PC-3 (cell line): ENCODE results near the gene AJM1. TPM values are rescaled to one million over a fixed set of nuclear protein-coding genes. Genes with fewer than 3 reads are reported as not detected.

Source experiments
- ATAC-seq: fragments of 200-7000 bp; cut with Tn5 transposase; 2 replicates; pipeline ENCODE4 v1.9.1; 2020; ENCODE audit warnings: mild to moderate bottlenecking, moderate library complexity
- BruUV-seq: library from RNA; stranded (reverse); fragments of 400-500 nt; replicated peaks from 2 replicates; lab custom pipeline; 2021; lab: Mats Ljungman, UMichigan
- CTCF ChIA-PET: fragments of 300-600 bp; sonication (Branson Sonifier 250); formaldehyde crosslinking; loops from one replicate; lab custom pipeline; 2022; ENCODE audit warnings: antibody characterized with exemption; lab: Charles Lee
- POLR2A ChIA-PET: fragments of 300-600 bp; sonication (Branson Sonifier 250); formaldehyde crosslinking; loops from one replicate; lab custom pipeline; 2022; ENCODE audit warnings: antibody characterized with exemption; ENCODE audit not compliant: unreplicated experiment; lab: Charles Lee
- DNase-seq: peaks from one replicate; pipeline ENCODE4 v3.0.0-alpha.2; 2015
- H2AFZ ChIP-seq: fragments of 300-600 bp; sonication (generic); 2 replicates; pipeline ENCODE4 v1.6.0; 2016; ENCODE audit warnings: antibody characterized with exemption, low read length
- H3F3A ChIP-seq: fragments of 300-600 bp; sonication (generic); one replicate; pipeline ENCODE4 v1.6.0; 2017; ENCODE audit warnings: antibody characterized with exemption, low read length, control low read depth, mild to moderate bottlenecking; ENCODE audit not compliant: unreplicated experiment
- H3K27ac ChIP-seq: fragments of 300-600 bp; sonication (generic); 2 replicates; pipeline ENCODE4 v1.5.1; 2016; ENCODE audit warnings: mild to moderate bottlenecking, low read length
- H3K27me3 ChIP-seq: fragments of 300-600 bp; sonication (generic); 2 replicates; pipeline ENCODE4 v1.6.1; 2016; ENCODE audit warnings: low read length, mixed read lengths
- H3K36me3 ChIP-seq: fragments of 300-600 bp; sonication (generic); 2 replicates; pipeline ENCODE4 v1.6.1; 2016; ENCODE audit warnings: low read depth, mixed run types, low read length, mixed read lengths
- H3K4me1 ChIP-seq: fragments of 300-600 bp; sonication (generic); 2 replicates; pipeline ENCODE4 v1.5.1; 2016; ENCODE audit warnings: low read length; ENCODE audit not compliant: insufficient read depth
- H3K4me2 ChIP-seq: fragments of 300-600 bp; sonication (generic); 2 replicates; pipeline ENCODE4 v1.6.0; 2016; ENCODE audit warnings: low read length
- H3K4me3 ChIP-seq: fragments of 300-600 bp; sonication (generic); 2 replicates; pipeline ENCODE4 v1.5.1; 2016; ENCODE audit warnings: mild to moderate bottlenecking, low read length, mixed read lengths
- H3K79me2 ChIP-seq: fragments of 300-600 bp; sonication (generic); 2 replicates; pipeline ENCODE4 v1.6.1; 2017; ENCODE audit warnings: low read length, mixed read lengths
- H3K9ac ChIP-seq: fragments of 300-600 bp; sonication (generic); 2 replicates; pipeline ENCODE4 v1.6.0; 2016; ENCODE audit warnings: mild to moderate bottlenecking, low read length
- H3K9me2 ChIP-seq: fragments of 300-600 bp; sonication (generic); replicated peaks from 2 replicates; pipeline ENCODE4 v1.6.1; 2016; ENCODE audit warnings: mixed run types, low read length, mixed read lengths
- H3K9me3 ChIP-seq: fragments of 300-600 bp; sonication (generic); 2 replicates; pipeline ENCODE4 v1.6.1; 2016; ENCODE audit warnings: low read length, mixed read lengths
- H4K20me1 ChIP-seq: fragments of 300-600 bp; sonication (generic); 2 replicates; pipeline ENCODE4 v1.6.1; 2016; ENCODE audit warnings: low read length, mixed read lengths
- EZH2 ChIP-seq: fragments of 300-600 bp; sonication (generic); IDR thresholded peaks from one replicate; pipeline ENCODE4 v1.6.1; 2017; ENCODE audit warnings: antibody characterized with exemption, mild to moderate bottlenecking, low read length; ENCODE audit not compliant: unreplicated experiment
- EZH2phosphoT487 ChIP-seq: fragments of 300-600 bp; sonication (generic); IDR thresholded peaks from 2 replicates; pipeline ENCODE4 v1.6.1; 2018; ENCODE audit warnings: mild to moderate bottlenecking, antibody characterized with exemption, low read length, borderline replicate concordance
- intact Hi-C: fragments of 100-400 bp; cut with micrococcal nuclease; formaldehyde crosslinking; loops from 2 replicates; pipeline ENCODE4 v1.9.0; 2023
- total RNA-seq: library from RNA; depleted of rRNA; stranded (reverse); fragments of >200 nt; gene quantifications from 2 replicates; pipeline ENCODE4 v1.2.3, GENCODE V29; 2014
- TF ChIP-seq, protein P1 (sequence below): fragments of 300-600 bp; sonication (generic); conservative IDR thresholded peaks from 2 replicates; pipeline ENCODE4 v1.5.1; 2017; ENCODE audit warnings: antibody characterized with exemption, low read depth, mild to moderate bottlenecking, low read length

The AJM1 gene
- total RNA-seq, 1 experiment from 2014 or later, result 1.4 TPM

DNA sequence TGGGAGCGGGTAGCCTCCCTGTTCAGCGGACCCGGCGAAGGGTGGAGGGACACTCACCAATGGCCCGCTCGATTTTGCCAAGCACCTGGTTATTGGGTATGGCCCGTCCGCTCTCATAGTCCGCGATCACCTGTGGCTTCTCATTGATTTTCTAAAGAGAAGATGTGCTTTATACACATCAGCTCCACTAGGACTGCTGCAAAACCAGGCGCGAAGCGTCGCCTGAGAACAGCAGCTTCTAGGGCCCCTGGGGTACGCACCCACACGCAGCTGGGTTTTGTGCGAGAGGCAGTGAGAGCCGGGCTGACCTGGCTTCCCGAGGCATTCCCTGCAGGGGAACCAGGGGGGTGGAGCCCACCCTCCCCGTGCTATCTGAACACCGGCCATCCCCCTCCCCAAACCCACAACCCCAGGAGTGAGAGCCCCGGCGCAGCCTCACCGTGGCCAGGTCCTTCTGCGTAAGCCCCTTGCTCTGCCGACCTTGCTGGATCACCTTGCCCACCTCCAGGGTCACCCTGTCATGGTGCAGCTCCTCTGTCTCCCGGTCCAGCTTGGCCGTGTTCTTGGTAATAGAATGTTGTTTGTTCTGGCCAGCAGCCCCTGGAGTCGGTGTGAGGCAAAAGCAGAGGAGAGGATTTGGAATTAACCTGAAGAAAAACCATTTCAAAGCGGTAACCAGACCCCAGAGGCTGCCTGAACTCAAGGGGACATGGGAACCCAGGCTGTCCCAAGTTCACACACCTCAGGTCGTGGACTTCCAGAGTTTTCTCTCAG is 20.8 kb downstream of the AJM1 start:
- ChIA-PET CTCF (interaction anchor here (0.6 kb wide), 1 partner anchor 16 kb away, joined by 3 read pairs; no protein-coding TSS in a partner anchor), POLR2A (no interaction called here)
- no peak overlapping the region for H3K4me3 ChIP-seq
- H3K4me1 ChIP-seq, result 0 out of 2 replicates have a peak, but pooled peaks cover 5% of the 10 kb centered on the region
- no peak for DNase-seq
- H3K27me3 ChIP-seq, result no peaks in the 10 kb centered on the region
- H3K9me3 ChIP-seq, result no peaks in the 10 kb centered on the region
- H3K79me2 ChIP-seq, result peaks cover 27% of the 10 kb centered on the region
- H3K27ac ChIP-seq, result no peak overlapping the region
- no peak for ATAC-seq
- TF ChIP-seq EZH2 (no peak), EZH2phosphoT487 (no peak)
- TF ChIP-seq, protein P1, sequence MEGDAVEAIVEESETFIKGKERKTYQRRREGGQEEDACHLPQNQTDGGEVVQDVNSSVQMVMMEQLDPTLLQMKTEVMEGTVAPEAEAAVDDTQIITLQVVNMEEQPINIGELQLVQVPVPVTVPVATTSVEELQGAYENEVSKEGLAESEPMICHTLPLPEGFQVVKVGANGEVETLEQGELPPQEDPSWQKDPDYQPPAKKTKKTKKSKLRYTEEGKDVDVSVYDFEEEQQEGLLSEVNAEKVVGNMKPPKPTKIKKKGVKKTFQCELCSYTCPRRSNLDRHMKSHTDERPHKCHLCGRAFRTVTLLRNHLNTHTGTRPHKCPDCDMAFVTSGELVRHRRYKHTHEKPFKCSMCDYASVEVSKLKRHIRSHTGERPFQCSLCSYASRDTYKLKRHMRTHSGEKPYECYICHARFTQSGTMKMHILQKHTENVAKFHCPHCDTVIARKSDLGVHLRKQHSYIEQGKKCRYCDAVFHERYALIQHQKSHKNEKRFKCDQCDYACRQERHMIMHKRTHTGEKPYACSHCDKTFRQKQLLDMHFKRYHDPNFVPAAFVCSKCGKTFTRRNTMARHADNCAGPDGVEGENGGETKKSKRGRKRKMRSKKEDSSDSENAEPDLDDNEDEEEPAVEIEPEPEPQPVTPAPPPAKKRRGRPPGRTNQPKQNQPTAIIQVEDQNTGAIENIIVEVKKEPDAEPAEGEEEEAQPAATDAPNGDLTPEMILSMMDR, result no peak
- H2AFZ ChIP-seq, result no peak overlapping the region
- no TSS peak for BruUV-seq
- H3K9ac ChIP-seq, result no peak overlapping the region
- peaks cover 15% of the 10 kb centered on the region for H3K36me3 ChIP-seq
- peaks cover 4% of the 10 kb centered on the region; the same call in 1 of the 2 replicates for H4K20me1 ChIP-seq
- no peak overlapping the region for H3K4me2 ChIP-seq
- intact Hi-C loops, result no loop called here
- H3K9me2 ChIP-seq, result no peaks in the 10 kb centered on the region
- H3F3A ChIP-seq, result no peaks in the 10 kb centered on the region

GRCh38 chr9:136863623-136864273 is 21.5 kb downstream of the AJM1 start:
- no peaks in the 10 kb centered on the region for H3F3A ChIP-seq
- CTCF ChIA-PET, result no interaction called here
- POLR2A ChIA-PET, result no interaction called here
- BruUV-seq, result no TSS peak
- H3K4me3 ChIP-seq, result no peak overlapping the region
- H3K4me2 ChIP-seq, result no peak overlapping the region
- 0 out of 2 replicates have a peak, but pooled peaks cover 5% of the 10 kb centered on the region for H3K4me1 ChIP-seq
- H3K9ac ChIP-seq, result no peak overlapping the region
- H3K27ac ChIP-seq, result no peak overlapping the region
- intact Hi-C loops, result no loop called here
- no peak overlapping the region for H2AFZ ChIP-seq
- peaks cover 4% of the 10 kb centered on the region; the same call in 1 of the 2 replicates for H4K20me1 ChIP-seq
- ATAC-seq, result no peak
- no peak for DNase-seq
- peaks cover 27% of the 10 kb centered on the region for H3K79me2 ChIP-seq
- no peaks in the 10 kb centered on the region for H3K27me3 ChIP-seq
- no peaks in the 10 kb centered on the region for H3K9me2 ChIP-seq
- TF ChIP-seq EZH2, result no peak
- TF ChIP-seq, protein P1, result no peak
- no peak for TF ChIP-seq EZH2phosphoT487
- H3K36me3 ChIP-seq, result peaks cover 15% of the 10 kb centered on the region
- H3K9me3 ChIP-seq, result no peaks in the 10 kb centered on the region
